Stimulated activated CD8-positive, alpha-beta memory T cell treated with anti-CD3 and anti-CD28 coated beads, Interleukin-15, amount 100 ng/mL, for 24 hours (primary cell): ENCODE measurements around the gene SPATA13.

Source experiments
- DNase-seq: peaks from one replicate; pipeline ENCODE4 v3.0.0-alpha.2; 2020; ENCODE audit warnings: low read depth

SPATA13 gene

DNA sequence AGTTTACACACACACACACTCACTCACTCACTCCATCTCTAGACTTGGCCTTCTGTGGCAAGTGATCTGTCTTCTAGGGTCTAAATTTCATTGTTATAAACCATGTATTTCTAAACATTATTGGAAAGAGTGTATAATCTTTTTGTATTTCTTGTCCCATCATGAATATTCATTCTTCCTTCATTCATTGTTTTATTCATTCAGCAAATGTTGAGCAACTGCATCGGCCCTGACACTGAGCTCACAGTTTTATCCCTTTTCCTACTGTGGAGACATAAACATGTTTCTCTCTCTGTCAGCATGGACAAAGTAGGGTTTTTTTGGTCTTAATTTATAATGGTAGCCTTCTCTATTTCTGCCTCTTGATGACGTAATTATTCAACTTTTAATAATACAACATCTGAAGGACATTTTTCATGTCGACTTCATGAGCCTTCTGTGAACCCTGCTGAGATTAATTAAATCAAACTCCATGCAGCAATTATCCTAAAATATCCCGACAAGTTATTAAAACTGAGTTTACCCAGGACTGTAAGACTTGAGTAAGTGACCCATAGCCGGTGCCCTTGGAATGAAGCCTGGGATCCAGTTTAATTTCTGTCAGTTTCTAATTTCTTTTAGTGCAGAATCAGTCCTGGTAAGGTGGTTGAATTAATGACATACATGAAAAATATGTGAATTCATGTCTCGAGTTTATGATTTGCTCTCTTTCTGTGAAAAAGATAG is 7.3 kb downstream of the SPATA13 start:
- no peak for DNase-seq

DNA sequence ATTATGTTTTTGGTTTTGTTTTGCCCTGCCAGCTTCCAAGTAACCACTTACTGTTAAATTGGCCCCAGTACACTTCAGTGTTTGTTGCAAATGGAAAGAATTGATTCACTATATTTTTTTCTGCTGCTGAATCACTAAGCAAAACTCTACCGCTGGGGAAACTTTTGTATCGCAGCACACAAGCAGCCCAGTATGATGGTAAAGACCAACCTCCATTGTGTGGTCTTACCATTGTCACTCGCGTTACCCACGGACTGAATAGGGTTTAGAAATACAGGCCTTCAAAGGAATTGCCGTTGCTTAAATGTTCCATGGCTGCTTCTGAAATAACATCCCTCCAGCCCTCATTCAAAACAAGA is 7.9 kb downstream of the SPATA13 start:
- no peak for DNase-seq

GRCh38 chr13:24168979-24169378 is 8.5 kb downstream of the SPATA13 start:
- DNase-seq: no peak

DNA sequence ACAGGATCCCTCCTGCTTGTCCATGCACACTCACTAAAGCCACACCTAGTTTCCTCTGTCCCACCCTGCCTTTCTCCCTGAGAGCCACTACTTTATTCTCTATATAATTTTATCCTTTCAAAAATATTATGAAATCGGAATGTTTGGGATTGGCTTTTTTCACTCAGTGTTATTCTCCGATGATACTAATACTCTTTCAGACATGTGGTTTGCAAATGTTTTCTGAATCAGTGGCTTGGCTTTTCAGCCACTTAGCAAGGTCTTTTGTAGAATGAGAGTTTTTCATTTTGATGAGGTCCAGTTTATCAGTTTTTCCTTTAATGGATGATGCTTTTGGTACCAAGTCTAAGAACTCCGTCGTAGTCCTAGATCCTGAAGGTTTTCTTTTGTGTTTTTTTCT is 11.6 kb downstream of the SPATA13 start:
- no peak for DNase-seq

DNA sequence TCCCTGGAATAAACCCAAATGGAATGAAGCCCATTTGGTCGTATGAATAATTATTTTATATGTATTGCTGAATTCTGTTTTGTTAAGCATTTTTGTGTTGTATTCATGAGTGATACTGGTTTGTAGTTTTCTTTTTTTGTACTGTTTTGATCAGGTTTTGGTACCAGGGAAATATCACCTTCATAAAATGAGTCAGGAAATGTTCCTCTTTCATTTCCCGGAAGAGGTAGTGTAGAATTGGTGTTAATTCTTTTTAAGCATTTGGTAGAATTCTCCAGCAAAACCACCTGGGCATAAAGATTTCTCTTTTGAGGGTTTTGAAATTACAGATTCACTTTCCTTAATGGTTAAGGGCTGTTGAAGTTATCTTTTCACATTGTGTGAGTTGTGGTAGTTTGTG is 13.3 kb downstream of the SPATA13 start:
- DNase-seq: no peak

- DNase-seq: no peak
Observed at GRCh38 chr13:24175847-24176246, 15.3 kb downstream of the SPATA13 start.

DNA sequence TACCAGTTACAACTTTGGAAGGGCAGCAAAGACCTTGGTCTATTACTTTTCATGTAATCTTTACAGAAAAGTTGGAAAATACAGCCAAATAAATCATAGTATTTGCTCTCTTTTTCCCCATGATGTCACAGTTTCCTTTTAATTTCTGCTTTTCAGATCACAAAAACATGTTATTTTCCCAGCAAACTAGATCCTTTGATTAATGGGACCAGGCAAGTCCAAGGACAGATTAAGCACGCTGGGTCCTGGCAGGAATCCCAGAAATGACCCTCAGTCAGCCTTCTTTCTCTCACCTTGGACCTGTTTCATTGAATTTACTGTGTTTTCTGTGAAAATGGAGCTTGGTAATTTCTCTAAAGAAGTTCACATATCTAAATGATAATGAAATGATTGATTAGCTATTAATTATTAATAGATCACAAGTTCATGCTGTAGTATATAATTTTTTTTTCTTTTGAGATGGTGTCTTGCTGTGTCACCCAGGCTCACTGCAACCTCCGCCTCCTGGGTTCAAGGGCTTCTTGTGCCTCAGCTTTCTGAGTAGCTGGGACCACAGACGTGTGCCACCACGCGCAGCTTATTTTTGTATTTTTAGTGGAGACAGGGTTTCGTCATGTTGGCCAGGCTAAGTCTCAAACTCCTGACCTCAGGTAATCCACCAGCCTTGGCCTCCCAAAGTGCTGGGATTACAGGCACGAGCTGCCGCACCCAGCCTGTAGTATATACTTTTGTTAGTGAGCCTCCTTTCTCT is 16.0 kb downstream of the SPATA13 start:
- DNase-seq: no peak

DNA sequence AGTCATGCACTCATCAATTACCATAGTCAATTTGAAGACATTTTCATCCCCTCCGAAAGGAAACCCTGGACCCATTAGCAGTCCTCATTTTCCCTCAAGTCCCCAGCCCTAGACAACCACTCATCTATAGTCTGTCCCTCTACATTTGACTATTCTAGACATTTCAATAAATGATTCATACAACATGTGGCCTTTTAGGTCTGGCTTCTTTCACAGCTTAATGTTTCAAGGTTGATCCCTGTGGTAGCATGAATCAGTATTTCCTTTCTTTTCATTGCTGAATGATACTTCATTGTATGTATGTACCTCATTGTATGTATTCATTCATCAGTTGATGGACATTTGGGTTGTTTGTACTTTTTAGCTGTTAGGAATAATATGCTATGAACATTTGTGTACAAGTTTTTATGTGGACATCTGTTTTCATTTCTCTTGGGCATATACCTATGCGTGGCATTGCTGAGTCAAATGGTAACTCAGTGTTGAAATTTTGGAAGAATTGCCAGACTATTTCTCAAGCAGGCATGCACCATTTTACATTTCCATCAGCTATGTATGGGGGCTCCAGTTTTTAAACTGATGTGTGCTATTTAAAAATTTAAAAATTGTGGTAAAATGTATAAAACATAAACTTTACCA is 18.4 kb downstream of the SPATA13 start:
- DNase-seq: no peak

GRCh38 chr13:24179486-24179850 is 18.9 kb downstream of the SPATA13 start:
- no peak for DNase-seq

GRCh38 chr13:24180750-24181377 is 20.3 kb downstream of the SPATA13 start:
- DNase-seq: no peak

GRCh38 chr13:24181991-24182702 is 21.6 kb downstream of the SPATA13 start:
- no peak for DNase-seq

DNA sequence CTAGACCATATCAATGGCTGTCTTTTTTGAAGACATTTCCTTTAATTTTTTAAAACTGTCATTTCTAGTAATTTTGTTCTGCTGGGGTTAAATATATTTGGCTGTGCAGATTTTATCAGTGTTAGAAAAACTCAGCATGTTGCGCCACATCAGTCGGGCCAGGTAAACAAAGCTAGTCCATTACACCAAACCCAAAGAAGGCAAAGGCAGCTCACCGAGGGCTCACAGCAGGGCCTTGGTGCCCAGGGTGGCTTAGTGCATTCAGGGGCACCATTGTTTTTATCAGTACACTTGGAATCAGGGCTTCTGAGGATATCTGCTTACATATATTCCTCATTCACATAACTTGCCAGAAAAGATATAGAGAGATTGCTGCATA is 22.2 kb downstream of the SPATA13 start:
- no peak for DNase-seq

- no peak for DNase-seq
Observed at GRCh38 chr13:24183741-24184182, 23.2 kb downstream of the SPATA13 start.

- no peak for DNase-seq
Observed at GRCh38 chr13:24184265-24184841, 23.8 kb downstream of the SPATA13 start.

- DNase-seq: no peak
Observed at GRCh38 chr13:24184882-24185281, 24.4 kb downstream of the SPATA13 start.

DNA sequence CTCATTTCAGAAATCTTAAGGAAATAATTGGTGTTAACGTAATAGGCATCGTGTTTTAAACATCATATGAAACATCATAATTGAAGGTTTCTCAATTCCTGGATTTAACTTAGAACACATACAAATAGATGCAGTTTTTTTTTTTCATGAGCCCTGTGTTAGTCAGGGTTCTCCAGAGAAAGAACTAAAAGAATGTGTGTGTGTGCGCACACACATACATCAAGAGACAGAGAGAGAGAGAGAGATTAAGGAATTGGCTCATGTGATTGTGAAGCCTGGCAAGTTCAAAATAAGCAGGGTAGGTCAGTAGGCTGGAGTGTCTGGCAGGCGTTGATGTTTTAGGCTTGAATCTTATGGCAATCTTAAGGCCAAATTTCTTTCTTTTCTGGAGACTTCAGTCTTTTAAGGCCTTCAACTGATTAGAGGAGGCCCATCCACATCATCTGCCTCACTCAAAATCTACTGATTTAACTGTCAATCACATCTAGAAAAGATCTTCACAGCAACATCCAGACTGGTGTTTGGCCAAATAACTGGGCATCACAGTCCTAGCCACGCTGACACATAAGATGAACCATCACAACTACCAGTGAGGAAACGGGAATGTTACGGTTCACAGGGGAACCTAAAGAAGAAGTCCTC is 25.2 kb downstream of the SPATA13 start:
- DNase-seq: no peak

DNA sequence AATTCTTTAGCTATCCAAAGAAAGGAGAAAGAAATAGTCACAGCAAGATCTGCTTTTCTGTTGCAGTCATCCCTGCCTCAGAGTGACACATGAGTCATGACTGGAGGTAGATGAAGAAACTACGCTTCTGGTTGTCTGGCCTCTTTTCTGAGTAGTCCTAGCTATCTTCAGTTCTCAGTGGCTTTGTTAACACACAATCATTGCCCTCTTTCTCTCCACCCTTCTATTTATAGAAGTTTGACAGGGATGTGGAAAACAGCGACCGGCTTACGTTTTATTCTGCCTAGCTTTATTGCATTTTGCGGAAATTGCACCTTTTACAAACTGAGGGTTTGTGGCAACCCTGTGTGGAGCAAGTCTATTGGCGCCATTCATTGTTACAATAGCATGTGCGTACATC is 26.7 kb downstream of the SPATA13 start:
- DNase-seq: no peak

GRCh38 chr13:24192057-24192810 is 31.7 kb downstream of the SPATA13 start:
- no peak for DNase-seq

DNA sequence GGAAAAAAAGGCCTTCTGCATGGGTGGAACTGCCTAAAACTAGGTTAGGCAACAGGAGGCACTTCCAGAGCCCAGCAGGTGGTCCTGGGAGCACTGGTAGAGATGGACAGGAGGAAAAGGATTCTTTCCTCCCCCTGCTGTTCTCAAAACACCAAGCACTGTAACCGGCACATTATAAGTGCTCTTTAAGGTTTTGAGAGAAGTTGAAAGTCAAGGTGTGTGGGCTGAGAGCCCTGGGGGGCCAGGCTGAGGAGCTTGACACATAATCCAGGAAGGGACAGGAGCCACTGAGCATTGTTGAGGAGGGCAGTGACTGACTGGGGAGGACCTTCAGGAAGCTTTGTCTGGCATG is 32.3 kb downstream of the SPATA13 start:
- DNase-seq: no peak

DNA sequence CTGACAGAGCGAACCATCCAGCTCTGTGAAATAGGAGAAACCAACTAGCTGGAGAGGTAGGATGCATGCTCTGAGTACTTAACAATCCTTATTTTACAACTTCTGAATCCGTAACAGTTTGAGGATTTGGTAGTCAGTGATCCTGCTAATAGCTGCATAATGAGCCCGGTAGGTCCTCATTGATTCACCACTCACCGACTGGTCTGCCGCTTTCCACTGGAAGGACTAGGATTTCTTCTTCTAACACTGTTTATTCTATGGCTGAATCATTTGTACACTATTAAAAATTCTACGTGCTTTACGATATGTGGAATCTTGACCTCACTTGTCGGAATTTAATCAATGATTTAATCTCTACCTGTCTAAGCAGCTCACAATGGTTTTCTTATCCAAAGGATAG is 33.9 kb downstream of the SPATA13 start:
- no peak for DNase-seq

DNA sequence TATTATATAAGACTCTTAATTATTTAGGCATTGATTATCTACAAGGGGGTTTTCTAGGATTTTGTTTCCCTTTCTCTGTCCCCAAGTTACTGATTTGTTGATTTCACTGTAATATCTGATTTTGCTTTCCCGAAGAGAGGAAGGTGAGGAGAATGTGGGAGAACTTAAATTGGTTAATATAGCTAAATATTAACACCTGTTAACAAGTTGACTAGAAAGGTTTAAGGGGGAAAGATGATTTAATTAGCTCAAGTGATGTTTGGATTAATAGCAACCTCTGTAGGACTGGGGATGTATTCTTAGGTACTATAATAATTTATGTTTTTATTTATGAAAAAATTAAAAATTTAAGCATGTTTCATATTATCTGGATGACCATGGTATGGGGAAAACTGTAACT is 35.1 kb downstream of the SPATA13 start:
- DNase-seq: no peak
